Hepatocyte (in vitro differentiated cells): ENCODE measurements around the gene DEAF1. TPM values are rescaled to one million over a fixed set of nuclear protein-coding genes. Genes with fewer than 3 reads are reported as not detected.

ENCODE experiments used
- DNase-seq: peaks from one replicate; pipeline ENCODE4 v3.0.0-alpha.2; 2016; ENCODE audit warnings: low spot score
- H2AFZ ChIP-seq: fragments of 200-600 bp; sonication (generic); 2 replicates; pipeline ENCODE4 v1.6.0; 2016; ENCODE audit warnings: antibody characterized with exemption, mild to moderate bottlenecking
- H3K27ac ChIP-seq: fragments of 200-600 bp; sonication (generic); 2 replicates; pipeline ENCODE4 v1.5.1; 2016; ENCODE audit warnings: mild to moderate bottlenecking
- H3K27me3 ChIP-seq: fragments of 200-600 bp; sonication (generic); 2 replicates; pipeline ENCODE4 v1.6.1; 2016
- H3K36me3 ChIP-seq: fragments of 200-600 bp; sonication (generic); replicated peaks from 2 replicates; pipeline ENCODE4 v1.5.1; 2016; ENCODE audit warnings: low read depth; ENCODE audit not compliant: insufficient read depth
- H3K4me1 ChIP-seq: fragments of 200-600 bp; sonication (generic); 2 replicates; pipeline ENCODE4 v1.5.1; 2016; ENCODE audit warnings: mild to moderate bottlenecking, moderate library complexity; ENCODE audit not compliant: insufficient read depth
- H3K4me2 ChIP-seq: fragments of 200-600 bp; sonication (generic); 2 replicates; pipeline ENCODE4 v1.6.0; 2016
- H3K4me3 ChIP-seq: fragments of 200-600 bp; sonication (generic); 2 replicates; pipeline ENCODE4 v1.5.1; 2016; ENCODE audit warnings: mild to moderate bottlenecking
- H3K79me2 ChIP-seq: fragments of 200-600 bp; sonication (generic); 2 replicates; pipeline ENCODE4 v1.6.0; 2017; ENCODE audit warnings: mild to moderate bottlenecking
- H3K9me2 ChIP-seq: fragments of 200-600 bp; sonication (generic); replicated peaks from 2 replicates; pipeline ENCODE4 v1.6.0; 2017; ENCODE audit warnings: mild to moderate bottlenecking; ENCODE audit not compliant: insufficient read depth
- H3K9me3 ChIP-seq: fragments of 200-600 bp; sonication (generic); 2 replicates; pipeline ENCODE4 v1.5.1; 2016; ENCODE audit warnings: low read depth, mild to moderate bottlenecking
- H4K20me1 ChIP-seq: fragments of 200-600 bp; sonication (generic); 2 replicates; pipeline ENCODE4 v1.6.0; 2016; ENCODE audit warnings: mild to moderate bottlenecking; ENCODE audit not compliant: insufficient read depth, poor library complexity, severe bottlenecking
- CTCF ChIP-seq: fragments of 200-600 bp; sonication (generic); IDR thresholded peaks from 2 replicates; pipeline ENCODE4 v1.5.1; 2016; ENCODE audit warnings: antibody characterized with exemption, mild to moderate bottlenecking; ENCODE audit not compliant: poor library complexity
- EZH2 ChIP-seq: fragments of 200-600 bp; sonication (generic); IDR thresholded peaks from 2 replicates; pipeline ENCODE4 v1.6.1; 2016; ENCODE audit warnings: antibody characterized with exemption, mild to moderate bottlenecking, borderline replicate concordance
- EZH2phosphoT487 ChIP-seq: fragments of 200-600 bp; sonication (generic); IDR thresholded peaks from one replicate; pipeline ENCODE4 v1.6.1; 2018; ENCODE audit warnings: antibody characterized with exemption, mild to moderate bottlenecking, low read depth, moderate library complexity; ENCODE audit not compliant: unreplicated experiment, severe bottlenecking
- WGBS: methylation state at CpG from one replicate; pipeline ENCODE4 v1.1.6; 2016; ENCODE audit warnings: low lambda C conversion rate; ENCODE audit errors: missing lambda C conversion rate; 5-methylcytosine and 5-hydroxymethylcytosine counted together
- polyA plus RNA-seq: library from polyadenylated mRNA; unstranded; fragments of >200 nt; fragmentation: Nextera tagmentation; extraction: Ambion mirVana; gene quantifications from 2 replicates; pipeline ENCODE4 v1.2.1, GENCODE V29; 2016
- total RNA-seq: library from RNA; depleted of rRNA; stranded (reverse); fragments of >200 nt; gene quantifications from 2 replicates; pipeline ENCODE4 v1.2.3, GENCODE V29; 2014

DEAF1 gene
- total and polyA plus RNA-seq, 2 experiments from 2014 or later, result 27.2 to 59.1 TPM

GRCh38 chr11:613369-613968, 81.6 kb downstream of the DEAF1 start:
- TF ChIP-seq EZH2phosphoT487, result no peak
- no peaks in the 10 kb centered on the region for H3K27me3 ChIP-seq
- peak overlapping the region; percentile 51 for H3K27ac ChIP-seq
- H3K4me2 ChIP-seq, result no peak overlapping the region
- WGBS, result 77% methylated on average over 19 of the region's 36 CpGs
- no peaks in the 10 kb centered on the region for H3K9me2 ChIP-seq
- no peaks in the 10 kb centered on the region for H3K79me2 ChIP-seq
- H3K4me1 ChIP-seq, result peaks cover 14% of the 10 kb centered on the region
- H3K9me3 ChIP-seq, result no peaks in the 10 kb centered on the region
- H3K36me3 ChIP-seq, result no peaks in the 10 kb centered on the region
- no peak overlapping the region for H2AFZ ChIP-seq
- peak; percentile 89 for DNase-seq
- H4K20me1 ChIP-seq, result peaks cover 23% of the 10 kb centered on the region
- H3K4me3 ChIP-seq, result no peak overlapping the region

- Histone ChIP-seq H3K4me1 (peaks cover 14% of the 10 kb centered on the region), H2AFZ (no peak overlapping the region), H4K20me1 (peaks cover 23% of the 10 kb centered on the region), H3K4me3 (no peak overlapping the region), H3K27ac (no peak overlapping the region), H3K4me2 (no peak overlapping the region), H3K9me2 (no peaks in the 10 kb centered on the region), H3K27me3 (no peaks in the 10 kb centered on the region), H3K79me2 (no peaks in the 10 kb centered on the region), H3K9me3 (no peaks in the 10 kb centered on the region), H3K36me3 (no peaks in the 10 kb centered on the region)
- 99% methylated on average over 10 of the region's 10 CpGs for WGBS
- no peak for DNase-seq
- TF ChIP-seq EZH2 (no peak), EZH2phosphoT487 (no peak), CTCF (no peak)
Measured at GRCh38 chr11:612961-613300, 82.1 kb downstream of the DEAF1 start.

GRCh38 chr11:612201-612960, 82.6 kb downstream of the DEAF1 start:
- H3K4me2 ChIP-seq, result no peak overlapping the region
- peak; percentile 51 for DNase-seq
- H3K4me1 ChIP-seq, result peaks cover 14% of the 10 kb centered on the region
- H3K9me2 ChIP-seq, result no peaks in the 10 kb centered on the region
- WGBS, result 84% methylated on average over 19 of the region's 27 CpGs
- no peak overlapping the region for H3K27ac ChIP-seq
- no peak overlapping the region for H2AFZ ChIP-seq
- no peaks in the 10 kb centered on the region for H3K36me3 ChIP-seq
- H3K27me3 ChIP-seq, result no peaks in the 10 kb centered on the region
- TF ChIP-seq EZH2 (no peak), CTCF (peak; percentile 16)
- peaks cover 23% of the 10 kb centered on the region for H4K20me1 ChIP-seq
- H3K4me3 ChIP-seq, result no peak overlapping the region
- H3K79me2 ChIP-seq, result no peaks in the 10 kb centered on the region
- H3K9me3 ChIP-seq, result no peaks in the 10 kb centered on the region
